Measurements from ENCODE around the gene LILRA6. TPM values are rescaled to one million over a fixed set of nuclear protein-coding genes. Genes with fewer than 3 reads are reported as not detected.

Gene LILRA6
- total and polyA plus RNA-seq, 2 of the 13 experiments (the other 11 are each of a cell fraction or from before 2014, with no cell fraction given), result not detected

DNA sequence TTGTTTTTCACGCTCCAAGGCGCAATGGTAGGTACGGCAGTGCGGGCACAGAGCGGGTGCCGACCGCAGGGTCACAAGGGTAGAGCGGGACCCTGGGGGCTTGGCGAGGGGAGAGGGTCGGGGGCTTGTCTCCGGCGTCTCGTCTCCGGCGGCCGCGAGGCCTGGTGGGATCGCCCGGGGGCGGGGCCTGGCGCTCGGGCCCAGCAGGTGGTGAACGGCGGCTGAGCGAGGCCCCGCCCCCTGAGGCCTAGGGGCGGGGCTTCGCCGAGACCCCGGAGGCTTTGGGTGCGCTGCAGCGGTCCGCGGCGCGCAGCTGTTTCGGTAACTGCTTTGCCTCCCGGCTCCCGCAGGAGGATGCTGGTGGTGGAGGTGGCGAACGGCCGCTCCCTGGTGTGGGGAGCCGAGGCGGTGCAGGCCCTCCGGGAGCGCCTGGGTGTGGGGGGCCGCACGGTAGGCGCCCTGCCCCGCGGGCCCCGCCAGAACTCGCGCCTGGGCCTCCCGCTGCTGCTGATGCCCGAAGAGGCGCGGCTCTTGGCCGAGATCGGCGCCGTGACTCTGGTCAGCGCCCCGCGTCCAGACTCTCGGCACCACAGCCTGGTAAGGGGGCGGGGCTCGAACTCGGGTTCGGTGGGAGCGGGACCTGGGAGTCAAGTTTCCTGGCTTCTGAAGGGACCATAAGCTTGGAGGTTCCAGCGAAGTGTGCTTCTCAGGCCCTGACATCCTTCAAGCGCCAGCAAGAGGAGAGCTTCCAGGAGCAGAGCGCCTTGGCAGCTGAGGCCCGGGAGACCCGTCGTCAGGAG is 51.4 kb downstream of the LILRA6 start, which contains the start of gene TSEN34 (continued):
- TF ChIP-seq MNT (IDR thresholded peaks at IDR 0.05), result no peak
- no peak for TF ChIP-seq ZNF619 (CRISPR knock-in tag; IDR thresholded peaks at IDR 0.05)
- peak; percentile 33; the same call in 1 of the 2 replicates for TF ChIP-seq MEIS2 (CRISPR knock-in tag; IDR thresholded peaks at IDR 0.05)
- no peak for TF ChIP-seq ZFYVE20 (CRISPR knock-in tag; IDR thresholded peaks at IDR 0.05; ENCODE audit: borderline replicate concordance, low read depth)
- TF ChIP-seq ZZZ3 (CRISPR knock-in tag; IDR thresholded peaks at IDR 0.05; ENCODE audit: borderline replicate concordance), result no peak
- TF ChIP-seq KAT8 (CRISPR knock-in tag; IDR thresholded peaks at IDR 0.05), result peak; percentile 41
- peak; percentile 49; the same call in 1 of the 2 replicates for TF ChIP-seq GABPB1 (CRISPR knock-in tag; IDR thresholded peaks at IDR 0.05)
- TF ChIP-seq, protein P1, sequence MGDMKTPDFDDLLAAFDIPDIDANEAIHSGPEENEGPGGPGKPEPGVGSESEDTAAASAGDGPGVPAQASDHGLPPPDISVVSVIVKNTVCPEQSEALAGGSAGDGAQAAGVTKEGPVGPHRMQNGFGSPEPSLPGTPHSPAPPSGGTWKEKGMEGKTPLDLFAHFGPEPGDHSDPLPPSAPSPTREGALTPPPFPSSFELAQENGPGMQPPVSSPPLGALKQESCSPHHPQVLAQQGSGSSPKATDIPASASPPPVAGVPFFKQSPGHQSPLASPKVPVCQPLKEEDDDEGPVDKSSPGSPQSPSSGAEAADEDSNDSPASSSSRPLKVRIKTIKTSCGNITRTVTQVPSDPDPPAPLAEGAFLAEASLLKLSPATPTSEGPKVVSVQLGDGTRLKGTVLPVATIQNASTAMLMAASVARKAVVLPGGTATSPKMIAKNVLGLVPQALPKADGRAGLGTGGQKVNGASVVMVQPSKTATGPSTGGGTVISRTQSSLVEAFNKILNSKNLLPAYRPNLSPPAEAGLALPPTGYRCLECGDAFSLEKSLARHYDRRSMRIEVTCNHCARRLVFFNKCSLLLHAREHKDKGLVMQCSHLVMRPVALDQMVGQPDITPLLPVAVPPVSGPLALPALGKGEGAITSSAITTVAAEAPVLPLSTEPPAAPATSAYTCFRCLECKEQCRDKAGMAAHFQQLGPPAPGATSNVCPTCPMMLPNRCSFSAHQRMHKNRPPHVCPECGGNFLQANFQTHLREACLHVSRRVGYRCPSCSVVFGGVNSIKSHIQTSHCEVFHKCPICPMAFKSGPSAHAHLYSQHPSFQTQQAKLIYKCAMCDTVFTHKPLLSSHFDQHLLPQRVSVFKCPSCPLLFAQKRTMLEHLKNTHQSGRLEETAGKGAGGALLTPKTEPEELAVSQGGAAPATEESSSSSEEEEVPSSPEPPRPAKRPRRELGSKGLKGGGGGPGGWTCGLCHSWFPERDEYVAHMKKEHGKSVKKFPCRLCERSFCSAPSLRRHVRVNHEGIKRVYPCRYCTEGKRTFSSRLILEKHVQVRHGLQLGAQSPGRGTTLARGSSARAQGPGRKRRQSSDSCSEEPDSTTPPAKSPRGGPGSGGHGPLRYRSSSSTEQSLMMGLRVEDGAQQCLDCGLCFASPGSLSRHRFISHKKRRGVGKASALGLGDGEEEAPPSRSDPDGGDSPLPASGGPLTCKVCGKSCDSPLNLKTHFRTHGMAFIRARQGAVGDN (CRISPR knock-in tag; IDR thresholded peaks at IDR 0.05), result peak; percentile 67
- 0 out of 2 replicates have a peak, but pooled peaks have one; percentile 4 for TF ChIP-seq FOXA3 (CRISPR knock-in tag; IDR thresholded peaks at IDR 0.05)
- TF ChIP-seq ZNF746 (CRISPR knock-in tag; IDR thresholded peaks at IDR 0.05), result 0 out of 2 replicates have a peak, but pooled peaks have one; percentile 58
- no peak for TF ChIP-seq ATM (IDR thresholded peaks at IDR 0.05; ENCODE audit: borderline replicate concordance)
- no peak for TF ChIP-seq BRCA1 (CRISPR knock-in tag; IDR thresholded peaks at IDR 0.05)
- TF ChIP-seq MAF1 (CRISPR knock-in tag; IDR thresholded peaks at IDR 0.05; ENCODE audit: borderline replicate concordance), result no peak
- no peak for TF ChIP-seq KDM6A (CRISPR knock-in tag; IDR thresholded peaks at IDR 0.05; ENCODE audit: low read depth)
- no peak for TF ChIP-seq SNRNP70 (IDR thresholded peaks at IDR 0.05; ENCODE audit: low read depth, low read length)
- TF ChIP-seq NFRKB (IDR thresholded peaks at IDR 0.05), result no peak
- no peak for TF ChIP-seq ZNF563 (CRISPR knock-in tag; IDR thresholded peaks at IDR 0.05)
- TF ChIP-seq BHLHE40 (IDR thresholded peaks at IDR 0.05; ENCODE audit: low read length), result no peak
- no peak for TF ChIP-seq CENPX (CRISPR knock-in tag; IDR thresholded peaks at IDR 0.05)
- no peak for TF ChIP-seq ATRX (CRISPR knock-in tag; IDR thresholded peaks at IDR 0.05; ENCODE audit: borderline replicate concordance)
- TF ChIP-seq PTBP1 (IDR thresholded peaks at IDR 0.05; ENCODE audit: low read depth, low read length, poor library complexity, severe bottlenecking), result no peak
- no peak for TF ChIP-seq XBP1 (CRISPR knock-in tag; IDR thresholded peaks at IDR 0.05)
- TF ChIP-seq, protein P2, sequence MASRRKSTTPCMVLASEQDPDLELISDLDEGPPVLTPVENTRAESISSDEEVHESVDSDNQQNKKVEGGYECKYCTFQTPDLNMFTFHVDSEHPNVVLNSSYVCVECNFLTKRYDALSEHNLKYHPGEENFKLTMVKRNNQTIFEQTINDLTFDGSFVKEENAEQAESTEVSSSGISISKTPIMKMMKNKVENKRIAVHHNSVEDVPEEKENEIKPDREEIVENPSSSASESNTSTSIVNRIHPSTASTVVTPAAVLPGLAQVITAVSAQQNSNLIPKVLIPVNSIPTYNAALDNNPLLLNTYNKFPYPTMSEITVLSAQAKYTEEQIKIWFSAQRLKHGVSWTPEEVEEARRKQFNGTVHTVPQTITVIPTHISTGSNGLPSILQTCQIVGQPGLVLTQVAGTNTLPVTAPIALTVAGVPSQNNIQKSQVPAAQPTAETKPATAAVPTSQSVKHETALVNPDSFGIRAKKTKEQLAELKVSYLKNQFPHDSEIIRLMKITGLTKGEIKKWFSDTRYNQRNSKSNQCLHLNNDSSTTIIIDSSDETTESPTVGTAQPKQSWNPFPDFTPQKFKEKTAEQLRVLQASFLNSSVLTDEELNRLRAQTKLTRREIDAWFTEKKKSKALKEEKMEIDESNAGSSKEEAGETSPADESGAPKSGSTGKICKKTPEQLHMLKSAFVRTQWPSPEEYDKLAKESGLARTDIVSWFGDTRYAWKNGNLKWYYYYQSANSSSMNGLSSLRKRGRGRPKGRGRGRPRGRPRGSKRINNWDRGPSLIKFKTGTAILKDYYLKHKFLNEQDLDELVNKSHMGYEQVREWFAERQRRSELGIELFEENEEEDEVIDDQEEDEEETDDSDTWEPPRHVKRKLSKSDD (CRISPR knock-in tag; IDR thresholded peaks at IDR 0.05; ENCODE audit: low read depth), result no peak; the same call in 1 of the 2 replicates

Measured in HepG2 (cell line).